HEK293 (cell line): Measurements from ENCODE around the gene OR10A6.

Experiments used
- CTCF ChIA-PET: fragments of 350-600 bp; formaldehyde crosslinking; extraction: SDS; loops from one replicate; lab custom pipeline; 2021; ENCODE audit warnings: antibody characterized with exemption; lab: Yijun Ruan, JAX
- POLR2A ChIA-PET: fragments of 300-600 bp; formaldehyde crosslinking; extraction: SDS; loops from one replicate; lab custom pipeline; 2020; ENCODE audit warnings: antibody characterized with exemption, inconsistent platforms; lab: Yijun Ruan, JAX
- H3K27ac ChIP-seq: fragments of 200-500 bp; sonication (Bioruptor generic); 2 replicates; pipeline ENCODE4 v1.5.1; 2014; ENCODE audit warnings: low read depth, low read length, control low read depth, inconsistent platforms; ENCODE audit errors: extremely low read depth
- H3K36me3 ChIP-seq, 2 experiments: fragments of 200-500 bp in 1 of 2; sonication (Bioruptor generic) in 1 of 2; 1 replicate in 1 of 2; 2 replicates in 1 of 2; pipeline ENCODE4 v1.5.1; 2014 to 2017; ENCODE audit warnings: inconsistent platforms in 2 of 2, low read length in 2 of 2; ENCODE audit not compliant: control insufficient read depth in 2 of 2, insufficient read depth in 1 of 2
- H3K4me1 ChIP-seq: fragments of 200-500 bp; sonication (Bioruptor generic); 2 replicates; pipeline ENCODE4 v1.5.1; 2014; ENCODE audit warnings: mild to moderate bottlenecking, low read length, inconsistent platforms; ENCODE audit not compliant: control insufficient read depth, insufficient read depth
- H3K4me3 ChIP-seq: 2 replicates; pipeline ENCODE4 v1.5.1; 2011; ENCODE audit warnings: low read depth, mild to moderate bottlenecking, control low read depth, low read length, moderate library complexity
- H3K9me3 ChIP-seq: fragments of 200-500 bp; sonication (Bioruptor generic); 2 replicates; pipeline ENCODE4 v1.5.1; 2014; ENCODE audit warnings: low read depth, low read length, inconsistent platforms; ENCODE audit not compliant: control insufficient read depth, insufficient read depth
- CTCF ChIP-seq: fragments of 450-650 bp; formaldehyde crosslinking; IDR thresholded peaks from 2 replicates; pipeline ENCODE4 v1.5.1; 2016; ENCODE audit warnings: missing biosample characterization, missing genetic modification characterization
- KLF10 ChIP-seq: fragments of 450-650 bp; IDR thresholded peaks from 2 replicates; pipeline ENCODE4 v1.5.1; 2018; ENCODE audit warnings: missing biosample characterization, mild to moderate bottlenecking, missing genetic modification characterization
- MYNN ChIP-seq: fragments of 450-650 bp; formaldehyde crosslinking; IDR thresholded peaks from 2 replicates; pipeline ENCODE4 v1.5.1; 2016; ENCODE audit warnings: missing biosample characterization, missing genetic modification characterization, borderline replicate concordance
- SETDB1 ChIP-seq: IDR thresholded peaks from one replicate; pipeline ENCODE4 v1.6.1; 2017; ENCODE audit warnings: mild to moderate bottlenecking, low read length, moderate library complexity, mixed read lengths; ENCODE audit not compliant: insufficient read length
- SP7 ChIP-seq: fragments of 450-650 bp; formaldehyde crosslinking; IDR thresholded peaks from 2 replicates; pipeline ENCODE4 v1.5.1; 2016; ENCODE audit warnings: missing biosample characterization, missing genetic modification characterization
- TCF7L2 ChIP-seq: IDR thresholded peaks from 2 replicates; pipeline ENCODE4 v1.6.1; 2011; ENCODE audit warnings: low read depth, mild to moderate bottlenecking, inconsistent platforms, low read length, moderate library complexity, borderline replicate concordance
- ZNF19 ChIP-seq: fragments of 450-650 bp; formaldehyde crosslinking; IDR thresholded peaks from 2 replicates; pipeline ENCODE4; 2016; ENCODE audit warnings: missing biosample characterization, missing genetic modification characterization, low read depth
- ZNF221 ChIP-seq: fragments of 450-650 bp; formaldehyde crosslinking; IDR thresholded peaks from 2 replicates; pipeline ENCODE4 v1.5.1; 2017; ENCODE audit warnings: missing biosample characterization, missing genetic modification characterization, borderline replicate concordance
- ZNF23 ChIP-seq: fragments of 450-650 bp; formaldehyde crosslinking; IDR thresholded peaks from 2 replicates; pipeline ENCODE4 v1.5.1; 2016; ENCODE audit warnings: missing biosample characterization, missing genetic modification characterization, borderline replicate concordance
- ZNF280C ChIP-seq: fragments of 450-650 bp; formaldehyde crosslinking; IDR thresholded peaks from 2 replicates; pipeline ENCODE4 v1.5.1; 2016; ENCODE audit warnings: missing biosample characterization, missing genetic modification characterization
- ZNF433 ChIP-seq: fragments of 450-650 bp; formaldehyde crosslinking; IDR thresholded peaks from 2 replicates; pipeline ENCODE4 v1.5.1; 2016; ENCODE audit warnings: missing biosample characterization, missing genetic modification characterization, low read depth
- ZNF555 ChIP-seq: fragments of 450-650 bp; formaldehyde crosslinking; conservative IDR thresholded peaks from 2 replicates; pipeline ENCODE4 v1.5.1; 2017; ENCODE audit warnings: missing biosample characterization, mild to moderate bottlenecking, missing genetic modification characterization, inconsistent platforms
- ZNF621 ChIP-seq: fragments of 450-650 bp; formaldehyde crosslinking; IDR thresholded peaks from 2 replicates; pipeline ENCODE4 v1.5.1; 2017; ENCODE audit warnings: missing biosample characterization, missing genetic modification characterization
- ZNF624 ChIP-seq: fragments of 450-650 bp; formaldehyde crosslinking; IDR thresholded peaks from 2 replicates; pipeline ENCODE4 v1.5.1; 2017; ENCODE audit warnings: missing biosample characterization, missing genetic modification characterization
- ZNF660 ChIP-seq: fragments of 450-650 bp; IDR thresholded peaks from 2 replicates; pipeline ENCODE4 v1.5.1; 2018; ENCODE audit warnings: missing biosample characterization, mild to moderate bottlenecking, missing genetic modification characterization
- ZNF830 ChIP-seq: fragments of 450-650 bp; IDR thresholded peaks from 2 replicates; pipeline ENCODE4 v1.5.0; 2018; ENCODE audit warnings: missing biosample characterization, missing genetic modification characterization, low read depth, mild to moderate bottlenecking, moderate library complexity
- TF ChIP-seq, protein P1 (sequence below): fragments of 450-650 bp; formaldehyde crosslinking; IDR thresholded peaks from 2 replicates; pipeline ENCODE4 v1.5.1; 2017; ENCODE audit warnings: missing biosample characterization, missing genetic modification characterization
- TF ChIP-seq, protein P2 (sequence below): fragments of 450-650 bp; formaldehyde crosslinking; IDR thresholded peaks from 2 replicates; pipeline ENCODE4 v1.5.1; 2016; ENCODE audit warnings: missing biosample characterization, missing genetic modification characterization

Gene OR10A6

GRCh38 chr11:7974668-7975067 is 43.6 kb upstream of the OR10A6 start (continued):
- TF ChIP-seq MYNN (no peak), KLF10 (tag by site-specific recombination) (no peak)
- TF ChIP-seq, all 188 proteins: peak for 0

DNA sequence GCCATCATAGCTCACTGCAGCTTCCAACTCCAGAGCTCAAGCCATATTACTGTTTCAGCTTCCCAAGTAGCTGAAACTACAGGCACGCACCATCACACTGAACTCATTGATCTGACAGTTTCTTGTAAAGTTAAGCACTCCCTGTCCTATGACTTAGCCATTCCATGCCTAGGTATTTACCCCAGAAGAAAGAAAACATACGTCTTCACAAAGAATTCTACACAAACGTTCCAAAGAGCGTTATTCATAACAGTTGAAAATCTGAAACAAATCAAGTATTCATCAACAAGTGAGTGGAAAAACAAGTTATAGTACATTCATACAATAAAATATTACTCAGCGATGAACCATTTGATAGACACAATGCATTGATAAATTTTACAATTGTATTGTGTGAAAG is 41.9 kb upstream of the OR10A6 start:
- Histone ChIP-seq H3K36me3 (no peaks in the 10 kb centered on the region), H3K27ac (no peak overlapping the region), H3K4me3 (no peak overlapping the region), H3K9me3 (no peaks in the 10 kb centered on the region), H3K4me1 (no peaks in the 10 kb centered on the region)
- ChIA-PET CTCF (no interaction called here), POLR2A (no interaction called here)
- TF ChIP-seq ZNF19 (tag by site-specific recombination) = no peak
- TF ChIP-seq, protein P1, sequence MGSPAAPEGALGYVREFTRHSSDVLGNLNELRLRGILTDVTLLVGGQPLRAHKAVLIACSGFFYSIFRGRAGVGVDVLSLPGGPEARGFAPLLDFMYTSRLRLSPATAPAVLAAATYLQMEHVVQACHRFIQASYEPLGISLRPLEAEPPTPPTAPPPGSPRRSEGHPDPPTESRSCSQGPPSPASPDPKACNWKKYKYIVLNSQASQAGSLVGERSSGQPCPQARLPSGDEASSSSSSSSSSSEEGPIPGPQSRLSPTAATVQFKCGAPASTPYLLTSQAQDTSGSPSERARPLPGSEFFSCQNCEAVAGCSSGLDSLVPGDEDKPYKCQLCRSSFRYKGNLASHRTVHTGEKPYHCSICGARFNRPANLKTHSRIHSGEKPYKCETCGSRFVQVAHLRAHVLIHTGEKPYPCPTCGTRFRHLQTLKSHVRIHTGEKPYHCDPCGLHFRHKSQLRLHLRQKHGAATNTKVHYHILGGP (tag by site-specific recombination) = no peak
- no peak for TF ChIP-seq SETDB1
- TF ChIP-seq ZNF221 (tag by site-specific recombination) = no peak
- TF ChIP-seq ZNF433 = no peak
- TF ChIP-seq ZNF23 (tag by site-specific recombination) = no peak
- TF ChIP-seq, protein P2, sequence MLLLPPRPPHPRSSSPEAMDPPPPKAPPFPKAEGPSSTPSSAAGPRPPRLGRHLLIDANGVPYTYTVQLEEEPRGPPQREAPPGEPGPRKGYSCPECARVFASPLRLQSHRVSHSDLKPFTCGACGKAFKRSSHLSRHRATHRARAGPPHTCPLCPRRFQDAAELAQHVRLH (tag by site-specific recombination) = no peak
- TF ChIP-seq ZNF830 (tag by site-specific recombination) = no peak
- no peak for TF ChIP-seq ZNF555 (tag by site-specific recombination)
- TF ChIP-seq TCF7L2 = no peak
- no peak for TF ChIP-seq ZNF660 (tag by site-specific recombination)
- no peak for TF ChIP-seq ZNF280C (tag by site-specific recombination)
- TF ChIP-seq SP7 (tag by site-specific recombination) = no peak
- no peak for TF ChIP-seq ZNF621 (tag by site-specific recombination)

DNA sequence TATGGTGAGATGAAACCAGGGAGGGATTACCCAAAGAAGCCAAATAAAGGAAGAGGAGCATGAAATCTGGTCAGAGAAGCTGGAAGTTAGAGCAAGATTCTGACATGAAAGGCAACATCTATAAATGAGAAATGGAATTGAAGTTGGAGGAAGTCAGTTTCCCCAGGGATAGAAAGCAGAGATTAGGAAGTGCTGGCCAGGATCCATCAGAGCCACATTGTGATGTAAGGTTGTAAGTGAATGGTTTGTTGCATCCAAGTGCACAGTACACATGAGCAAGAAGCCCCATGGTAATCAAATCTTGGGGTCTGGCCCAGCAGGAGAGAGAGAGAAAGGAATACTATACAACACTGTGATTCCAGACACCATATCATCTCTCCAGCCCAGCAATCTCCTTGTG is 40.8 kb upstream of the OR10A6 start:
- TF ChIP-seq SP7 (tag by site-specific recombination) = no peak
- TF ChIP-seq CTCF (tag by site-specific recombination) = no peak
- no peak for TF ChIP-seq ZNF624 (tag by site-specific recombination)
- H3K27ac ChIP-seq = no peak overlapping the region
- no peak overlapping the region for H3K4me3 ChIP-seq
- no peaks in the 10 kb centered on the region for H3K36me3 ChIP-seq
- H3K4me1 ChIP-seq = no peaks in the 10 kb centered on the region
- ChIA-PET CTCF (no interaction called here), POLR2A (no interaction called here)
- H3K9me3 ChIP-seq = no peaks in the 10 kb centered on the region
